ENCODE data around the gene MTHFSD. TPM values are rescaled to one million over a fixed set of nuclear protein-coding genes. Genes with fewer than 3 reads are reported as not detected.

The MTHFSD gene
- polyA plus RNA-seq, 1 donor (not counting 4 experiments of a cell fraction or from before 2014, with no cell fraction given), result 14.7 TPM

DNA sequence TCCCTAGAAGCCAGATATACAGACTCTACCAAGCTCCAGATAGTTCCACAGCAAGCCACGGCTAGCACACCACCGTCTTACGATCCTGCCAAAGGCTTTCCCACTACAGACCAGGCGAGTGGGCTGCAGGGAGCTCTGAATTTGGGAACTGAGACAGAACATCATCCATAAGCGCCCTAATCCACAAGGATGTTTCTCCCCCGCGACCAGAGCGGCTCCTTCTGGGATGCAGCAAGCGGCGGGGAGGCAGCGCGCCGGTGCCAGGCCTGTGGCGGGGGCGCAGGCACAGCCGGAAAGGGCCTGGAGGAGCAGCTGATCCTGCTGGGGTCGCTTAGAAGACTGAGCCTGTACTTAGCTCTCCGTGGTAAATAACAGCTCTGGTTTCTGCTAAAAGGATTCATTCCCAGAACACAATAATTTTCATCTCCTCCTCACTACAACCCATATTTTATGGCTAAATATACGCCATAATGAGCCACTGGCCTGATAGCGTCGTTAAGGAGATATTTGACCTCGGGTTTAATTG is 60.9 kb downstream of the MTHFSD start:
- Histone ChIP-seq H3K27me3 (ENCODE audit: control insufficient read depth, extremely low read depth, insufficient read depth, low read length) (peaks cover 80% of the 10 kb centered on the region), H3K4me3 (ENCODE audit: control insufficient read depth in 2 of 3, extremely low read depth in 1 of 3, insufficient read depth in 2 of 3, low read depth in 1 of 3, low read length in 3 of 3) (no peak overlapping the region), H3K27ac (ENCODE audit: control insufficient read depth, insufficient read depth, low read length) (no peak overlapping the region), H3K9ac (ENCODE audit: control insufficient read depth, extremely low read depth, insufficient read depth, low read length) (no peak overlapping the region), H3K4me2 (ENCODE audit: control insufficient read depth, extremely low read depth, insufficient read depth, low read depth, low read length) (no peak overlapping the region), H2AFZ (ENCODE audit: control insufficient read depth, low read length) (no peak overlapping the region), H3K79me2 (ENCODE audit: control insufficient read depth, insufficient read depth, low read length) (no peaks in the 10 kb centered on the region), H3K9me3 (ENCODE audit: control insufficient read depth, low read depth, low read length) (no peaks in the 10 kb centered on the region), H4K20me1 (ENCODE audit: control insufficient read depth, extremely low read depth, insufficient read depth, low read length) (no peaks in the 10 kb centered on the region), H3K36me3 (ENCODE audit: control insufficient read depth in 2 of 2, extremely low read depth in 1 of 2, insufficient read depth in 2 of 2, low read length in 2 of 2) (no peaks in the 10 kb centered on the region), H3K4me1 (ENCODE audit: control insufficient read depth, extremely low read depth, insufficient read depth, low read length) (no peaks in the 10 kb centered on the region), H3K9me1 (ENCODE audit: control insufficient read depth, extremely low read depth, insufficient read depth, low read length) (no peaks in the 10 kb centered on the region)
- DNase-seq (ENCODE audit: low read depth, low spot score) (no peak), FAIRE-seq (no peak)
- dilution Hi-C loops (cut with MboI; ENCODE audit: extremely low pct_ligation_motif_present, low sequenced_read_pairs), result no loop called here
- TF ChIP-seq EZH2 (IDR thresholded peaks at IDR 0.05; ENCODE audit: low read length), result peak; percentile 54
- no peak for TF ChIP-seq CTCF (optimal IDR thresholded peaks at IDR 0.05 in 1 of 3, IDR thresholded peaks at IDR 0.05 in 1 of 3, conservative IDR thresholded peaks at IDR 0.05 in 1 of 3; ENCODE audit: extremely low read depth in 1 of 3, insufficient read depth in 2 of 3, low read length in 3 of 3)

- Histone ChIP-seq H3K9me3 (ENCODE audit: control insufficient read depth, low read depth, low read length) (no peaks in the 10 kb centered on the region), H3K4me2 (ENCODE audit: control insufficient read depth, extremely low read depth, insufficient read depth, low read depth, low read length) (no peak overlapping the region), H3K4me3 (ENCODE audit: control insufficient read depth in 2 of 3, extremely low read depth in 1 of 3, insufficient read depth in 2 of 3, low read depth in 1 of 3, low read length in 3 of 3) (no peak overlapping the region), H3K27ac (ENCODE audit: control insufficient read depth, insufficient read depth, low read length) (no peak overlapping the region), H3K9me1 (ENCODE audit: control insufficient read depth, extremely low read depth, insufficient read depth, low read length) (no peaks in the 10 kb centered on the region), H3K9ac (ENCODE audit: control insufficient read depth, extremely low read depth, insufficient read depth, low read length) (no peak overlapping the region), H3K27me3 (ENCODE audit: control insufficient read depth, extremely low read depth, insufficient read depth, low read length) (peaks cover 70% of the 10 kb centered on the region), H2AFZ (ENCODE audit: control insufficient read depth, low read length) (no peak overlapping the region), H3K4me1 (ENCODE audit: control insufficient read depth, extremely low read depth, insufficient read depth, low read length) (no peaks in the 10 kb centered on the region), H4K20me1 (ENCODE audit: control insufficient read depth, extremely low read depth, insufficient read depth, low read length) (no peaks in the 10 kb centered on the region), H3K79me2 (ENCODE audit: control insufficient read depth, insufficient read depth, low read length) (no peaks in the 10 kb centered on the region), H3K36me3 (ENCODE audit: control insufficient read depth in 2 of 2, extremely low read depth in 1 of 2, insufficient read depth in 2 of 2, low read length in 2 of 2) (no peaks in the 10 kb centered on the region)
- DNase-seq (ENCODE audit: low read depth, low spot score), result no peak
- dilution Hi-C loops (cut with MboI; ENCODE audit: extremely low pct_ligation_motif_present, low sequenced_read_pairs), result no loop called here
- no peak for TF ChIP-seq CTCF (optimal IDR thresholded peaks at IDR 0.05 in 1 of 3, IDR thresholded peaks at IDR 0.05 in 1 of 3, conservative IDR thresholded peaks at IDR 0.05 in 1 of 3; ENCODE audit: extremely low read depth in 1 of 3, insufficient read depth in 2 of 3, low read length in 3 of 3)
- TF ChIP-seq EZH2 (IDR thresholded peaks at IDR 0.05; ENCODE audit: low read length), result no peak
- FAIRE-seq, result no peak
Measured at GRCh38 chr16:86492961-86493629, 61.9 kb downstream of the MTHFSD start.
